HepG2 (cell line): ENCODE data around the gene BHLHE23. TPM values are rescaled to one million over a fixed set of nuclear protein-coding genes. Genes with fewer than 3 reads are reported as not detected.
A peak's percentile ranks its signal among the peaks of the same experiment; 100 is the strongest.

Experiments
- ATAC-seq: fragments of 200-7000 bp; cut with Tn5 transposase; 3 replicates; pipeline ENCODE4 v1.9.1; 2020; ENCODE audit warnings: mild to moderate bottlenecking, moderate library complexity
- BruUV-seq: library from RNA; stranded (reverse); fragments of 400-500 nt; replicated peaks from 2 replicates; lab custom pipeline; 2021; lab: Mats Ljungman, UMichigan
- CTCF ChIA-PET: fragments of 300-600 bp; formaldehyde crosslinking; extraction: SDS; loops from one replicate; lab custom pipeline; 2021; ENCODE audit warnings: low total read pairs, inconsistent platforms, low intra/inter-chr PET ratio; lab: Yijun Ruan, JAX
- POLR2A ChIA-PET: fragments of 350-600 bp; sonication (Branson Sonifier 250); formaldehyde crosslinking; loops from one replicate; lab custom pipeline; 2020; ENCODE audit warnings: antibody characterized with exemption, inconsistent platforms; lab: Yijun Ruan, JAX
- DNase-seq: peaks from one replicate; pipeline ENCODE4 v3.0.0-alpha.2; 2015; ENCODE audit warnings: low spot score
- FAIRE-seq: peaks from 3 replicates; lab custom pipeline; 2011; peaks lifted over from hg19 to GRCh38; lab: Jason Lieb, UNC
- H2AFZ ChIP-seq: one replicate; pipeline ENCODE4 v1.6.1; 2011; ENCODE audit warnings: low read length, inconsistent platforms
- H3K27ac ChIP-seq: fragments of 300-600 bp; 3 replicates; pipeline ENCODE4 v1.8.0; 2011; ENCODE audit warnings: mixed run types, mild to moderate bottlenecking, mixed read lengths, low read length, inconsistent platforms; ENCODE audit not compliant: insufficient read depth; ENCODE audit errors: extremely low read length
- H3K27me3 ChIP-seq, 2 experiments: fragments of 200-600 bp in 1 of 2; 2 replicates in 1 of 2; 3 replicates in 1 of 2; pipeline versions ENCODE4 v1.6.0 to v1.8.0; 2011; ENCODE audit warnings: low read length in 2 of 2, mild to moderate bottlenecking in 2 of 2, moderate library complexity in 2 of 2, inconsistent platforms in 1 of 2; ENCODE audit not compliant: insufficient read depth in 2 of 2, control insufficient read depth in 1 of 2
- H3K36me3 ChIP-seq, 2 experiments: fragments of 200-600 bp in 1 of 2; replicated peaks in 1 of 2; 2 replicates in 1 of 2; 3 replicates in 1 of 2; pipeline versions ENCODE4 v1.5.1 to v1.8.0; 2011; ENCODE audit warnings: low read length in 2 of 2, inconsistent platforms in 1 of 2; ENCODE audit not compliant: insufficient read depth in 2 of 2, control insufficient read depth in 1 of 2
- H3K4me1 ChIP-seq: 2 replicates; pipeline ENCODE4 v1.5.1; 2012; ENCODE audit warnings: low read length, inconsistent platforms; ENCODE audit not compliant: insufficient read depth
- H3K4me2 ChIP-seq: 2 replicates; pipeline ENCODE4 v1.6.0; 2011; ENCODE audit warnings: low read depth, low read length, inconsistent platforms
- H3K4me3 ChIP-seq, 3 experiments: fragments of 200-600 bp in 1 of 3; sonication (generic), shearing (Covaris generic) in 1 of 3; replicated peaks in 1 of 3; 2 replicates each; pipeline ENCODE4 v1.5.1; 2011 to 2016; ENCODE audit warnings: low read length in 3 of 3, inconsistent platforms in 2 of 3, low read depth in 2 of 3, mild to moderate bottlenecking in 2 of 3, control low read depth in 1 of 3, mixed read lengths in 1 of 3; ENCODE audit not compliant: insufficient read depth in 1 of 3
- H3K79me2 ChIP-seq: one replicate; pipeline ENCODE4 v1.6.1; 2011; ENCODE audit warnings: low read length, inconsistent platforms; ENCODE audit not compliant: insufficient read depth
- H3K9ac ChIP-seq: 2 replicates; pipeline ENCODE4 v1.6.0; 2011; ENCODE audit warnings: mild to moderate bottlenecking, low read depth, low read length, inconsistent platforms; ENCODE audit not compliant: insufficient read depth
- H3K9me3 ChIP-seq: 2 replicates; pipeline ENCODE4 v1.5.1; 2012; ENCODE audit warnings: mild to moderate bottlenecking, low read length
- H4K20me1 ChIP-seq: 2 replicates; pipeline ENCODE4 v1.6.0; 2011; ENCODE audit warnings: inconsistent platforms, mild to moderate bottlenecking, low read length, moderate library complexity; ENCODE audit not compliant: insufficient read depth
- AGO2 ChIP-seq: fragments of 200-400 bp; formaldehyde crosslinking; optimal IDR thresholded peaks from 2 replicates; pipeline ENCODE3; 2017; ENCODE audit warnings: mild to moderate bottlenecking, low read depth, low read length, moderate library complexity
- BORCS8-MEF2B ChIP-seq: sonication (generic); formaldehyde crosslinking; IDR thresholded peaks from 2 replicates; pipeline ENCODE4 v1.8.0; 2022; ENCODE audit warnings: mild to moderate bottlenecking, missing genetic modification reagents
- CEBPB ChIP-seq: IDR thresholded peaks from 2 replicates; pipeline ENCODE4 v1.6.1; 2011; ENCODE audit warnings: low read depth, low read length, improper control_type of control experiment, borderline replicate concordance
- HNRNPLL ChIP-seq: fragments of 200-400 bp; formaldehyde crosslinking; IDR thresholded peaks from 2 replicates; pipeline ENCODE4 v1.6.1; 2017; ENCODE audit warnings: mild to moderate bottlenecking, low read depth, low read length; ENCODE audit not compliant: poor library complexity, severe bottlenecking
- HOXA3 ChIP-seq: sonication (generic); formaldehyde crosslinking; IDR thresholded peaks from 2 replicates; pipeline ENCODE4 v1.5.0; 2020; ENCODE audit warnings: missing genetic modification reagents
- KDM5B ChIP-seq: sonication (generic); formaldehyde crosslinking; IDR thresholded peaks from 2 replicates; pipeline ENCODE4 v1.4.0; 2020; ENCODE audit warnings: missing genetic modification reagents, mild to moderate bottlenecking, borderline replicate concordance
- KLF16 ChIP-seq, 2 experiments: sonication (generic) in 1 of 2; formaldehyde crosslinking in 1 of 2; IDR thresholded peaks; 2 replicates each; pipeline versions ENCODE4 v1.6.1 to v1.8.0; 2016 to 2023; ENCODE audit warnings: missing genetic modification reagents in 2 of 2, missing compliant biosample characterization in 1 of 2
- MTA1 ChIP-seq: sonication (generic); formaldehyde crosslinking; IDR thresholded peaks from 2 replicates; pipeline ENCODE4 v1.4.0; 2020; ENCODE audit warnings: missing genetic modification reagents, mild to moderate bottlenecking, borderline replicate concordance
- MXD4 ChIP-seq: IDR thresholded peaks from 2 replicates; pipeline ENCODE4 v1.6.1; 2016; ENCODE audit warnings: mild to moderate bottlenecking, missing biosample characterization, missing genetic modification reagents
- NONO ChIP-seq, 2 experiments: fragments of 450-650 bp in 1 of 2; sonication (generic) in 1 of 2; formaldehyde crosslinking in 1 of 2; IDR thresholded peaks in 1 of 2; conservative IDR thresholded peaks in 1 of 2; 2 replicates each; pipeline versions ENCODE4 v1.6.1 to v1.8.0; 2017 to 2022; ENCODE audit warnings: mild to moderate bottlenecking in 1 of 2, missing genetic modification reagents in 1 of 2, moderate library complexity in 1 of 2
- POLR2A ChIP-seq, 2 experiments: IDR thresholded peaks; 2 replicates each; pipeline ENCODE4 v1.6.1; 2011; ENCODE audit warnings: low read depth in 2 of 2, low read length in 2 of 2, mild to moderate bottlenecking in 1 of 2, moderate library complexity in 1 of 2; ENCODE audit not compliant: insufficient read depth in 1 of 2
- POLR2G ChIP-seq: fragments of 200-400 bp; formaldehyde crosslinking; IDR thresholded peaks from 2 replicates; pipeline ENCODE4 v1.6.1; 2018; ENCODE audit warnings: mild to moderate bottlenecking, low read depth, low read length, moderate library complexity
- RBFOX2 ChIP-seq: fragments of 200-400 bp; formaldehyde crosslinking; IDR thresholded peaks from 2 replicates; pipeline ENCODE4 v1.6.1; 2017; ENCODE audit warnings: low read depth, mild to moderate bottlenecking, low read length
- SP1 ChIP-seq, 2 experiments: fragments of 450-650 bp in 1 of 2; sonication (generic) in 1 of 2; formaldehyde crosslinking in 1 of 2; IDR thresholded peaks; 2 replicates each; pipeline versions ENCODE4 v1.4.0 to v1.6.1; 2016 to 2020; ENCODE audit warnings: missing genetic modification reagents in 1 of 2
- ZNF839 ChIP-seq: sonication (generic); formaldehyde crosslinking; IDR thresholded peaks from 2 replicates; pipeline ENCODE4 v1.4.0; 2020; ENCODE audit warnings: missing genetic modification reagents, mild to moderate bottlenecking, borderline replicate concordance
- WGBS: methylation state at CpG from one replicate; pipeline ENCODE4 v1.1.6; 2017; ENCODE audit warnings: low lambda C conversion rate; 5-methylcytosine and 5-hydroxymethylcytosine counted together
- in situ Hi-C: cut with HindIII; loops from 2 replicates; pipeline ENCODE4 v1.10.0; 2017; ENCODE audit warnings: low pct_unique_long_range_greater_than_20kb; ENCODE audit not compliant: extremely low pct_ligation_motif_present
- intact Hi-C: fragments of 100-400 bp; cut with micrococcal nuclease; formaldehyde crosslinking; loops from one replicate; pipeline ENCODE4 v1.10.0; 2022; ENCODE audit not compliant: unreplicated experiment
- polyA plus RNA-seq, 8 experiments: library from polyadenylated mRNA; depleted of rRNA in 3 of 8; stranded (reverse) in 7 of 8; unstranded in 1 of 8; fragments of >200 nt; fragmentation: Illumina TruSeq in 4 of 8; extraction: Trizol in 4 of 8; gene quantifications; 2 replicates each; pipeline versions ENCODE4 v1.2.1 to v1.2.3, GENCODE V29; 2011 to 2016; ENCODE audit warnings: low read depth in 4 of 8, missing spikeins in 1 of 8, mixed read lengths in 1 of 8; ENCODE audit not compliant: insufficient read depth in 1 of 8
- total RNA-seq, 5 experiments: library from RNA; depleted of rRNA; stranded (reverse); fragments of >200 nt; fragmentation: Illumina TruSeq; extraction: Trizol; gene quantifications; 2 replicates each; pipeline ENCODE4 v1.2.3, GENCODE V29; 2016; ENCODE audit warnings: low read depth in 1 of 5
- TF ChIP-seq, protein P1 (sequence below): sonication (generic); formaldehyde crosslinking; IDR thresholded peaks from 2 replicates; pipeline ENCODE4 v1.8.1; 2022; ENCODE audit warnings: low read depth, mild to moderate bottlenecking, missing genetic modification reagents
- TF ChIP-seq, protein P2 (sequence below): sonication (generic); formaldehyde crosslinking; IDR thresholded peaks from 2 replicates; pipeline ENCODE4 v1.9.0; 2021; ENCODE audit warnings: missing genetic modification reagents, borderline replicate concordance

Gene BHLHE23
- total and polyA plus RNA-seq, 2 of the 13 experiments (the other 11 are each of a cell fraction or from before 2014, with no cell fraction given) = not detected

- TF ChIP-seq RBFOX2 (0 out of 2 replicates have a peak, but pooled peaks have one; percentile 36), KLF16 (CRISPR knock-in tag; IDR thresholded peaks at IDR 0.05) (no peak), KDM5B (CRISPR knock-in tag) (peak; percentile 65; the same call in 1 of the 2 replicates)
Measured at GRCh38 chr20:62959998-62960436, 46.7 kb downstream of the BHLHE23 start (continued).

- no peaks in the 10 kb centered on the region for H3K27me3 ChIP-seq
- DNase-seq (no peak), ATAC-seq (no peak), FAIRE-seq (no peak)
- peaks cover 35% of the 10 kb centered on the region for H3K79me2 ChIP-seq
- intact Hi-C loops (no loop called here), in situ Hi-C loops (no loop called here)
- H3K4me3 ChIP-seq = no peak overlapping the region
- H3K36me3 ChIP-seq = peaks cover 66 to 81% of the 10 kb centered on the region in 2 experiments
- H4K20me1 ChIP-seq = peaks cover 65% of the 10 kb centered on the region
- POLR2A ChIA-PET = interaction anchor here (0.9 to 1.2 kb wide), 5 partner anchors 10 to 21 kb away, joined by 3 to 4 read pairs (median 3); no protein-coding TSS in a partner anchor
- no TSS peak for BruUV-seq
- H3K9ac ChIP-seq = no peak overlapping the region
- CTCF ChIA-PET = no interaction called here
- no peaks in the 10 kb centered on the region for H3K9me3 ChIP-seq
- peaks cover 37% of the 10 kb centered on the region for H3K4me1 ChIP-seq
- WGBS = 94% methylated on average over 35 of the region's 43 CpGs
- H3K4me2 ChIP-seq = no peak overlapping the region
- H2AFZ ChIP-seq = no peak overlapping the region
- no peak overlapping the region for H3K27ac ChIP-seq
- TF ChIP-seq ZNF839 (CRISPR knock-in tag) (no peak), POLR2G (0 out of 2 replicates have a peak, but pooled peaks have one; percentile 32), AGO2 (peak; percentile 89), SP1 (IDR thresholded peaks at IDR 0.05) (no peak), SP1 (CRISPR knock-in tag; IDR thresholded peaks at IDR 0.05) (no peak), MTA1 (CRISPR knock-in tag) (0 out of 2 replicates have a peak, but pooled peaks have one; percentile 5), BORCS8-MEF2B (CRISPR knock-in tag) (no peak), POLR2A (IDR thresholded peaks at IDR 0.05; ENCODE audit: insufficient read depth in 1 of 2, low read depth in 2 of 2, low read length in 2 of 2) (peak in 1 of 2 experiments; percentile 11; a peak in 1 of 4 replicates), NONO (IDR thresholded peaks at IDR 0.05) (no peak), NONO (CRISPR knock-in tag; conservative IDR thresholded peaks at IDR 0.05) (peak; percentile 46; the same call in 1 of the 2 replicates), CEBPB (no peak), HNRNPLL (peak; percentile 32), RBFOX2 (peak; percentile 92), HOXA3 (0 out of 2 replicates have a peak, but pooled peaks have one; percentile 32), MXD4 (CRISPR knock-in tag) (no peak)
- TF ChIP-seq, protein P1, sequence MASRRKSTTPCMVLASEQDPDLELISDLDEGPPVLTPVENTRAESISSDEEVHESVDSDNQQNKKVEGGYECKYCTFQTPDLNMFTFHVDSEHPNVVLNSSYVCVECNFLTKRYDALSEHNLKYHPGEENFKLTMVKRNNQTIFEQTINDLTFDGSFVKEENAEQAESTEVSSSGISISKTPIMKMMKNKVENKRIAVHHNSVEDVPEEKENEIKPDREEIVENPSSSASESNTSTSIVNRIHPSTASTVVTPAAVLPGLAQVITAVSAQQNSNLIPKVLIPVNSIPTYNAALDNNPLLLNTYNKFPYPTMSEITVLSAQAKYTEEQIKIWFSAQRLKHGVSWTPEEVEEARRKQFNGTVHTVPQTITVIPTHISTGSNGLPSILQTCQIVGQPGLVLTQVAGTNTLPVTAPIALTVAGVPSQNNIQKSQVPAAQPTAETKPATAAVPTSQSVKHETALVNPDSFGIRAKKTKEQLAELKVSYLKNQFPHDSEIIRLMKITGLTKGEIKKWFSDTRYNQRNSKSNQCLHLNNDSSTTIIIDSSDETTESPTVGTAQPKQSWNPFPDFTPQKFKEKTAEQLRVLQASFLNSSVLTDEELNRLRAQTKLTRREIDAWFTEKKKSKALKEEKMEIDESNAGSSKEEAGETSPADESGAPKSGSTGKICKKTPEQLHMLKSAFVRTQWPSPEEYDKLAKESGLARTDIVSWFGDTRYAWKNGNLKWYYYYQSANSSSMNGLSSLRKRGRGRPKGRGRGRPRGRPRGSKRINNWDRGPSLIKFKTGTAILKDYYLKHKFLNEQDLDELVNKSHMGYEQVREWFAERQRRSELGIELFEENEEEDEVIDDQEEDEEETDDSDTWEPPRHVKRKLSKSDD (CRISPR knock-in tag) = peak; percentile 42; the same call in 1 of the 2 replicates
- TF ChIP-seq, protein P2, sequence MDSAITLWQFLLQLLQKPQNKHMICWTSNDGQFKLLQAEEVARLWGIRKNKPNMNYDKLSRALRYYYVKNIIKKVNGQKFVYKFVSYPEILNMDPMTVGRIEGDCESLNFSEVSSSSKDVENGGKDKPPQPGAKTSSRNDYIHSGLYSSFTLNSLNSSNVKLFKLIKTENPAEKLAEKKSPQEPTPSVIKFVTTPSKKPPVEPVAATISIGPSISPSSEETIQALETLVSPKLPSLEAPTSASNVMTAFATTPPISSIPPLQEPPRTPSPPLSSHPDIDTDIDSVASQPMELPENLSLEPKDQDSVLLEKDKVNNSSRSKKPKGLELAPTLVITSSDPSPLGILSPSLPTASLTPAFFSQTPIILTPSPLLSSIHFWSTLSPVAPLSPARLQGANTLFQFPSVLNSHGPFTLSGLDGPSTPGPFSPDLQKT (CRISPR knock-in tag) = 0 out of 2 replicates have a peak, but pooled peaks have one; percentile 11
Measured at GRCh38 chr20:62959101-62959971, 47.4 kb downstream of the BHLHE23 start.
